ENCODE measurements around the gene PSMD13. TPM values are rescaled to one million over a fixed set of nuclear protein-coding genes. Genes with fewer than 3 reads are reported as not detected.
"Not testable (repeated sequence)": the region's sequence is repeated elsewhere in the genome, so short reads cannot be mapped to it uniquely, and the experiment has no call there.

PSMD13 gene
- total RNA-seq, 1 donor from 2014 or later = 258 TPM

DNA sequence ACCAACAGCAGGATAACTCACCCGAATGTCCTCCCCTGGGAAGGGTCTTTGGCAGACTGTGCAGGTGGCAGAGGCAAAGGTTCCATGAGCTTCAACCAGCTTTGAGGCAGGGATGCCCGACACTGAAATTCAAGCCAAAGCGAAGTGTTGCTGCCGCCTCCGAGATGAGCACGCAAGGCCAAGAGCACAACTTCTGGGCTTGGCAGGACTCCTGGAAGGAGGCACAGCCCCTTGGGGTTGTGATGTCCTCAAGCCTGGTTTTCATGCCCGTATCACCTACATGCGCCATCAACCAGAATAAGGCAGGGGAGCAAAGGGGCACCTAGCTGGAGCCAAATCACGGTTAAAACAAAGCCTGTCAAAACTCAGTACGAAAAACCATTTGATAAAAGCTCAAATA is 6.3 kb upstream of the PSMD13 start:
- Mint-ChIP-seq H3K4me3 (ENCODE audit: low read depth) (no peak overlapping the region), H3K36me3 (ENCODE audit: low read depth) (peaks cover 6% of the 10 kb centered on the region), H3K4me1 (ENCODE audit: low read depth) (peaks cover 18% of the 10 kb centered on the region), H3K27ac (no peak overlapping the region), H3K9me3 (no peaks in the 10 kb centered on the region), H3K27me3 (ENCODE audit: low read depth) (no peaks in the 10 kb centered on the region)
- intact Hi-C loops (cut with micrococcal nuclease) = no loop called here
- DNase-seq (ENCODE audit: low spot score) = no peak

GRCh38 chr11:232783-233565 is 3.8 kb upstream of the PSMD13 start:
- intact Hi-C loops (cut with micrococcal nuclease) = no loop called here
- Mint-ChIP-seq H3K27ac (no peak overlapping the region), H3K9me3 (no peaks in the 10 kb centered on the region), H3K4me3 (ENCODE audit: low read depth) (no peak overlapping the region), H3K4me1 (ENCODE audit: low read depth) (peaks cover 21% of the 10 kb centered on the region), H3K27me3 (ENCODE audit: low read depth) (no peaks in the 10 kb centered on the region), H3K36me3 (ENCODE audit: low read depth) (peaks cover 9% of the 10 kb centered on the region)
- DNase-seq (ENCODE audit: low spot score) = no peak

DNA sequence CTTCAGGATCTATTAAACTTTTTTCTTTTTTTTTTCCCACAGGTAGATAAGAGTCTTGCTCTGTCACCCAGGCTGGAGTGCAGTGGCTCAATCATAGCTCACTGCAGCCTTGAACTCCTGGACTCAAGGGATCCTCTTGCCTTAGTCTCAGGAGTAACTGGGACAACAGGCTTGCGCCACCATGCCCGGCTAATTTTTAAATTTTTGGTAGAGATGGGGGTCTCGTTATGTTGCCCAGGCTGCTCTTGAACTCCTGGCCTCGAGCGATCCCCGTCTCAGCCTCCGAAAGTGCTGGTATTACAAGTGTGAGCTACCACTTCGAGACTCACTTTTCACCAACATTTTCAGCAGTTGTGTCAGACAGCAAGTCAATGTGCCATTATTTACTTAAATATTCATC is 1.6 kb upstream of the PSMD13 start:
- peaks cover 26% of the 10 kb centered on the region for H3K36me3 Mint-ChIP-seq (ENCODE audit: low read depth)
- no peaks in the 10 kb centered on the region for H3K27me3 Mint-ChIP-seq (ENCODE audit: low read depth)
- H3K9me3 Mint-ChIP-seq = no peaks in the 10 kb centered on the region
- intact Hi-C loops (cut with micrococcal nuclease) = no loop called here
- H3K4me3 Mint-ChIP-seq (ENCODE audit: low read depth) = peak overlapping the region; percentile 86
- no peak for DNase-seq (ENCODE audit: low spot score)
- peak overlapping the region; percentile 92 for H3K27ac Mint-ChIP-seq
- peaks cover 39% of the 10 kb centered on the region for H3K4me1 Mint-ChIP-seq (ENCODE audit: low read depth)

DNA sequence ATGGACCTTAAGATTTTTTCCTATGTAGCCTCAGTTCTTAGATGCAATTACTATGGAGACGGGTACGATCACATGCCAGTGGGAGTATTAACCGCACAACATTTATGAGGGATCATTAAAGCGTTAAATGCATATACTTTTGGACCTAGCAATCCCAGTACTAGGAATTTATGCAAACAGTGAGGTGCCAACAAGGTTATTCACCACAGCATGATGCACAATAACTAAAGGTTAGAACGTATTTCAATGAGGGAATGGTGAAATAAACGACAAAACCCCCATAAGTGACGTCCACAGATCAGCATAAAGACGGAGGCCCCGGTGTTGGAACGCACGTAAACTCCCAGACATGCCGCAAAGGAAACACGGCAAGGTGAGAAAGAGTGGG is 1.2 kb upstream of the PSMD13 start:
- H3K36me3 Mint-ChIP-seq (ENCODE audit: low read depth) = peaks cover 27% of the 10 kb centered on the region
- H3K4me3 Mint-ChIP-seq (ENCODE audit: low read depth) = peak overlapping the region; percentile 86
- H3K27me3 Mint-ChIP-seq (ENCODE audit: low read depth) = no peaks in the 10 kb centered on the region
- peak overlapping the region; percentile 92 for H3K27ac Mint-ChIP-seq
- DNase-seq (ENCODE audit: low spot score) = no peak
- no peaks in the 10 kb centered on the region for H3K9me3 Mint-ChIP-seq
- H3K4me1 Mint-ChIP-seq (ENCODE audit: low read depth) = peaks cover 42% of the 10 kb centered on the region
- intact Hi-C loops (cut with micrococcal nuclease) = no loop called here

GRCh38 chr11:235997-236773 is 591 bp upstream of the PSMD13 start, which contains the start of gene SIRT3:
Gene SIRT3, minus strand, starts transcription at chr11:236342. Its CDS starts 14 bp downstream, at chr11:236328.
- H3K27ac Mint-ChIP-seq = peak within 1 kb of the TSS; percentile 100
- H3K4me1 Mint-ChIP-seq (ENCODE audit: low read depth) = peaks cover 44% of the 10 kb centered on the region
- peak within 1 kb of the TSS; percentile 96 for H3K4me3 Mint-ChIP-seq (ENCODE audit: low read depth)
- no peaks in the 10 kb centered on the region for H3K9me3 Mint-ChIP-seq
- DNase-seq (ENCODE audit: low spot score) = peak; percentile 80
- no peaks in the 10 kb centered on the region for H3K27me3 Mint-ChIP-seq (ENCODE audit: low read depth)
- peaks cover 29% of the 10 kb centered on the region for H3K36me3 Mint-ChIP-seq (ENCODE audit: low read depth)
- intact Hi-C loops (cut with micrococcal nuclease) = loop anchor here (1.0 to 2.0 kb wide), 3 partner anchors 29 to 77 kb away; partner anchors contain the start of genes BET1L and RIC8A

DNA sequence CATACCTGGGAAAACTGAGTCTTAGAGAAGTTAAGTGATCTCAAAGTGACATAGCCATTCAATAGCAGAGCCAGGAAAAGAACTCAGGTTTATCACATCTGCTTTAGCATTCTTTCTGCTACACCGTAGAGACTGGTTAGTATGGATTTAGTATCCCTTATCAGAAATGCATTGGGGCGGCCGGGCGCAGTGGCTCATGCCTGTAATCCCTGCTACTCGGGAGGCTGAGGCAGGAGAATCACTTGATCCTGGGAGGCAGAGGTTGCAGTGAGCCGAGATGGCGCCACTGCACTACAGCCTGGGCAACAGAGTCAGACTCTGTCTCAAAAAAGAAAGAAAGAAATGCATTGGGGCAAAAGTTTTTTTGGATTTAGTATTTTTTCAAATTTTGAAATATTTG is 1.6 kb downstream of the PSMD13 start:
- peaks cover 58% of the 10 kb centered on the region for H3K4me1 Mint-ChIP-seq (ENCODE audit: low read depth)
- peak overlapping the region; percentile 96 for H3K4me3 Mint-ChIP-seq (ENCODE audit: low read depth)
- H3K27ac Mint-ChIP-seq = peak overlapping the region; percentile 22
- DNase-seq (ENCODE audit: low spot score); H3K9me3 Mint-ChIP-seq; intact Hi-C loops (cut with micrococcal nuclease); H3K27me3 Mint-ChIP-seq (ENCODE audit: low read depth): not testable (repeated sequence)
- H3K36me3 Mint-ChIP-seq (ENCODE audit: low read depth) = peaks cover 49% of the 10 kb centered on the region

DNA sequence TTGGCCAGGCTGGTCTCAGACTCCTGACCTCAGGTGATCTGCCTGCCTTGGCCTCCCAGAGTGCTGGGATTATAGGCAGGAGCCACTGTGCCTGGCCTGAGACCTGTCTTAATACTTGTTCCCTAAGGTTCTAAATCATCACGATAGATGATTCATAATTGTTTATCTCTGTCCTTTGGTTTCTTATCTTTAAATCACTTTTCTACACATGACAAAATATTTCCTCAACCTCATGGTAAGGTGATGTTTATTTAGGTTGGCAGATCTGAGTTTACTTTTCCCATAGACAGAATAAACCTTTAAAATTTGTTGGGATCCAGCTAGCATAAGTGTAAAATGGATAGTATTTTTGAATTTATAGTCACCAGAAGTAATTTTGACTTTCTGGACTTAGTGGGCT is 3.5 kb downstream of the PSMD13 start:
- Mint-ChIP-seq H3K27ac (peak overlapping the region; percentile 50), H3K36me3 (ENCODE audit: low read depth) (peaks cover 66% of the 10 kb centered on the region), H3K4me3 (ENCODE audit: low read depth) (peak overlapping the region; percentile 15), H3K27me3 (ENCODE audit: low read depth) (no peaks in the 10 kb centered on the region), H3K9me3 (no peaks in the 10 kb centered on the region), H3K4me1 (ENCODE audit: low read depth) (peaks cover 59% of the 10 kb centered on the region)
- intact Hi-C loops (cut with micrococcal nuclease) = no loop called here
- DNase-seq (ENCODE audit: low spot score) = no peak

- Mint-ChIP-seq H3K27ac (peak overlapping the region; percentile 59), H3K27me3 (ENCODE audit: low read depth) (no peaks in the 10 kb centered on the region), H3K4me1 (ENCODE audit: low read depth) (peaks cover 52% of the 10 kb centered on the region), H3K36me3 (ENCODE audit: low read depth) (peaks cover 79% of the 10 kb centered on the region), H3K9me3 (no peaks in the 10 kb centered on the region), H3K4me3 (ENCODE audit: low read depth) (no peak overlapping the region)
- intact Hi-C loops (cut with micrococcal nuclease) = no loop called here
- DNase-seq (ENCODE audit: low spot score) = no peak
These were observed 4.9 kb downstream of the PSMD13 start for GRCh38 chr11:241634-242033.

- intact Hi-C loops (cut with micrococcal nuclease) = no loop called here
- Mint-ChIP-seq H3K9me3 (no peaks in the 10 kb centered on the region), H3K36me3 (ENCODE audit: low read depth) (peaks cover 90% of the 10 kb centered on the region), H3K4me3 (ENCODE audit: low read depth) (no peak overlapping the region), H3K27me3 (ENCODE audit: low read depth) (no peaks in the 10 kb centered on the region), H3K27ac (peak overlapping the region; percentile 67), H3K4me1 (ENCODE audit: low read depth) (peaks cover 41% of the 10 kb centered on the region)
- DNase-seq (ENCODE audit: low spot score) = no peak
These were observed 7.6 kb downstream of the PSMD13 start for GRCh38 chr11:244376-244775.

- Mint-ChIP-seq H3K36me3 (ENCODE audit: low read depth) (peaks cover 87% of the 10 kb centered on the region), H3K27me3 (ENCODE audit: low read depth) (no peaks in the 10 kb centered on the region), H3K27ac (peak overlapping the region; percentile 72), H3K4me1 (ENCODE audit: low read depth) (peaks cover 19% of the 10 kb centered on the region), H3K4me3 (ENCODE audit: low read depth) (no peak overlapping the region), H3K9me3 (no peaks in the 10 kb centered on the region)
- intact Hi-C loops (cut with micrococcal nuclease) = no loop called here
- no peak for DNase-seq (ENCODE audit: low spot score)
These were observed 12.3 kb downstream of the PSMD13 start for GRCh38 chr11:249062-249461.

DNA sequence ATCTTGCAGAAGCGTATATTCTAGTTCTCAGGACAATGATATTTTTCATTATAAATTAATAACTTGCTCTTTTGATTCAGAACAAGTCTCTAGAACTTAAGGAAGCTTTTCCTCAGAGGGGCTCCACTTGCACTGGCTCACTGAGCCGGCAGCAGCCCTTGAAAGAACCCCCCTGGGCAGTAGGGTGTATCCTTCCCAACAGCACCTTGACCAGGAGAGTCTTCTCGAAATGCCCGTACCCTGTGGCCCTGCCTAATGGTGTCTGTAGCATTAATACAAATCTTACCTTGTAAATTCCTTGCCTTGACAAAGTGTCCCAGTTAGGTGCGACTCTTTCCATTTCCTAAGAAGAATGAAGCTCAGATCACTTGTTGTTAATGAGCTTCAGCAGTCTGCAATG is 13.5 kb downstream of the PSMD13 start:
- Mint-ChIP-seq H3K27me3 (ENCODE audit: low read depth) (no peaks in the 10 kb centered on the region), H3K4me1 (ENCODE audit: low read depth) (peaks cover 15% of the 10 kb centered on the region), H3K9me3 (no peaks in the 10 kb centered on the region), H3K36me3 (ENCODE audit: low read depth) (peaks cover 77% of the 10 kb centered on the region), H3K4me3 (ENCODE audit: low read depth) (no peak overlapping the region), H3K27ac (no peak overlapping the region)
- intact Hi-C loops (cut with micrococcal nuclease) = no loop called here
- DNase-seq (ENCODE audit: low spot score) = no peak

GRCh38 chr11:250740-251299 is 14.0 kb downstream of the PSMD13 start:
- peak; percentile 70 for DNase-seq (ENCODE audit: low spot score)
- Mint-ChIP-seq H3K4me3 (ENCODE audit: low read depth) (no peak overlapping the region), H3K36me3 (ENCODE audit: low read depth) (peaks cover 71% of the 10 kb centered on the region), H3K4me1 (ENCODE audit: low read depth) (peaks cover 13% of the 10 kb centered on the region), H3K27ac (no peak overlapping the region), H3K9me3 (no peaks in the 10 kb centered on the region), H3K27me3 (ENCODE audit: low read depth) (no peaks in the 10 kb centered on the region)
- intact Hi-C loops (cut with micrococcal nuclease) = no loop called here

GRCh38 chr11:251550-251949 is 14.8 kb downstream of the PSMD13 start:
- no peak overlapping the region for H3K27ac Mint-ChIP-seq
- no peaks in the 10 kb centered on the region for H3K27me3 Mint-ChIP-seq (ENCODE audit: low read depth)
- H3K4me1 Mint-ChIP-seq (ENCODE audit: low read depth) = peaks cover 13% of the 10 kb centered on the region
- no peak for DNase-seq (ENCODE audit: low spot score)
- intact Hi-C loops (cut with micrococcal nuclease) = no loop called here
- H3K9me3 Mint-ChIP-seq = no peaks in the 10 kb centered on the region
- no peak overlapping the region for H3K4me3 Mint-ChIP-seq (ENCODE audit: low read depth)
- H3K36me3 Mint-ChIP-seq (ENCODE audit: low read depth) = peaks cover 64% of the 10 kb centered on the region
